H1 (cell line): ENCODE results near the gene EVA1B. TPM values are rescaled to one million over a fixed set of nuclear protein-coding genes. Genes with fewer than 3 reads are reported as not detected.

Experiments
- CTCF ChIA-PET: fragments of 300-600 bp; sonication (Branson Sonifier 250); formaldehyde crosslinking; loops from one replicate; lab custom pipeline; 2021; ENCODE audit not compliant: partially characterized antibody; lab: Charles Lee
- POLR2A ChIA-PET: fragments of 300-600 bp; sonication (Branson Sonifier 250); formaldehyde crosslinking; loops from one replicate; lab custom pipeline; 2021; ENCODE audit warnings: inconsistent platforms; ENCODE audit not compliant: partially characterized antibody; lab: Charles Lee
- DNase-seq, 2 experiments: peaks; one replicate each; pipeline versions ENCODE4 v3.0.0 to v3.0.0-alpha.2; 2010 to 2022; ENCODE audit warnings: low spot score in 2 of 2, low read depth in 1 of 2, mixed read lengths in 1 of 2
- FAIRE-seq: peaks from 2 replicates; lab custom pipeline; 2011; peaks lifted over from hg19 to GRCh38; lab: Jason Lieb, UNC
- H2AFZ ChIP-seq: 2 replicates; pipeline ENCODE4 v1.8.1; 2012; ENCODE audit warnings: low read length, inconsistent platforms
- H2AK5ac ChIP-seq: 2 replicates; pipeline ENCODE4 v1.6.1; 2013; ENCODE audit warnings: low read depth, low read length
- H2BK120ac ChIP-seq: replicated peaks from 2 replicates; pipeline ENCODE3; 2013; ENCODE audit warnings: low read depth, low read length, inconsistent platforms
- H2BK12ac ChIP-seq: 2 replicates; pipeline ENCODE4 v1.6.1; 2013; ENCODE audit warnings: low read depth, low read length
- H2BK15ac ChIP-seq: 2 replicates; pipeline ENCODE4 v1.6.1; 2013; ENCODE audit warnings: low read length
- H2BK20ac ChIP-seq: 2 replicates; pipeline ENCODE4 v1.6.1; 2013; ENCODE audit warnings: low read length
- H2BK5ac ChIP-seq: 2 replicates; pipeline ENCODE4 v1.6.1; 2013; ENCODE audit warnings: low read depth, low read length
- H3K14ac ChIP-seq: 2 replicates; pipeline ENCODE4 v1.6.1; 2013; ENCODE audit warnings: inconsistent platforms; ENCODE audit not compliant: insufficient read length
- H3K18ac ChIP-seq: 2 replicates; pipeline ENCODE4 v1.6.1; 2013; ENCODE audit warnings: low read length; ENCODE audit errors: extremely low read depth
- H3K23ac ChIP-seq: 2 replicates; pipeline ENCODE4 v1.6.1; 2013; ENCODE audit warnings: inconsistent platforms; ENCODE audit not compliant: insufficient read length
- H3K23me2 ChIP-seq: 2 replicates; pipeline ENCODE4 v1.6.1; 2013; ENCODE audit warnings: low read depth, low read length
- H3K27ac ChIP-seq: 2 replicates; pipeline ENCODE4 v1.6.1; 2011; ENCODE audit warnings: low read depth, low read length, inconsistent platforms
- H3K27me3 ChIP-seq, 4 experiments: replicated peaks in 1 of 4; 1 replicate in 1 of 4; 2 replicates in 3 of 4; pipeline versions ENCODE4 v1.6.1 to v1.8.1; 2011 to 2013; ENCODE audit warnings: low read length in 3 of 4, mild to moderate bottlenecking in 3 of 4, inconsistent platforms in 2 of 4, mixed read lengths in 2 of 4, moderate library complexity in 1 of 4; ENCODE audit not compliant: control insufficient read depth in 3 of 4, insufficient read depth in 3 of 4; ENCODE audit errors: extremely low read depth in 1 of 4
- H3K36me3 ChIP-seq, 4 experiments: 2 replicates each; pipeline versions ENCODE4 v1.6.1 to v1.8.1; 2011 to 2013; ENCODE audit warnings: mild to moderate bottlenecking in 4 of 4, low read length in 3 of 4, moderate library complexity in 2 of 4, control low read depth in 1 of 4, inconsistent platforms in 1 of 4; ENCODE audit not compliant: insufficient read depth in 4 of 4, control insufficient read depth in 2 of 4
- H3K4ac ChIP-seq: replicated peaks from 2 replicates; pipeline ENCODE3; 2013; ENCODE audit warnings: low read length, low read depth, mixed read lengths, inconsistent platforms; ENCODE audit not compliant: insufficient read length
- H3K4me1 ChIP-seq, 4 experiments: replicated peaks in 1 of 4; 1 replicate in 1 of 4; 2 replicates in 3 of 4; pipeline versions ENCODE4 v1.6.1 to v1.8.1; 2011 to 2013; ENCODE audit warnings: low read length in 3 of 4, inconsistent platforms in 2 of 4, mixed read lengths in 1 of 4; ENCODE audit not compliant: insufficient read depth in 4 of 4, control insufficient read depth in 3 of 4
- H3K4me2 ChIP-seq, 2 experiments: 2 replicates each; pipeline versions ENCODE4 v1.6.1 to v1.8.1; 2011 to 2013; ENCODE audit warnings: low read depth in 2 of 2, low read length in 2 of 2, control low read depth in 1 of 2, inconsistent platforms in 1 of 2, mild to moderate bottlenecking in 1 of 2; ENCODE audit not compliant: insufficient read depth in 1 of 2
- H3K4me3 ChIP-seq, 4 experiments: fragments of 200-600, 300-600 bp in 1 of 4; sonication (generic), shearing (Covaris generic), sonication (Bioruptor Twin) in 1 of 4; 2 replicates each; pipeline versions ENCODE4 v1.5.1 to v1.8.1; 2011 to 2016; ENCODE audit warnings: low read length in 4 of 4, low read depth in 3 of 4, control low read depth in 2 of 4, inconsistent platforms in 2 of 4, mild to moderate bottlenecking in 2 of 4, mixed read lengths in 1 of 4, moderate library complexity in 1 of 4; ENCODE audit not compliant: insufficient read depth in 2 of 4; ENCODE audit errors: extremely low read depth in 1 of 4
- H3K56ac ChIP-seq: replicated peaks from 2 replicates; pipeline ENCODE3; 2013; ENCODE audit warnings: low read depth, mild to moderate bottlenecking, mixed read lengths, low read length, inconsistent platforms; ENCODE audit not compliant: insufficient read length
- H3K79me1 ChIP-seq: 2 replicates; pipeline ENCODE4 v1.6.1; 2013; ENCODE audit warnings: low read depth, low read length, control low read depth
- H3K79me2 ChIP-seq, 2 experiments: 2 replicates each; pipeline versions ENCODE4 v1.6.1 to v1.8.1; 2012 to 2013; ENCODE audit warnings: low read length in 2 of 2, mild to moderate bottlenecking in 2 of 2, inconsistent platforms in 1 of 2; ENCODE audit not compliant: insufficient read depth in 2 of 2, control insufficient read depth in 1 of 2
- H3K9ac ChIP-seq, 4 experiments: replicated peaks in 1 of 4; 1 replicate in 1 of 4; 2 replicates in 3 of 4; pipeline versions ENCODE4 v1.6.1 to v1.8.1; 2011 to 2013; ENCODE audit warnings: low read depth in 3 of 4, low read length in 3 of 4, control low read depth in 2 of 4, mild to moderate bottlenecking in 2 of 4, moderate library complexity in 2 of 4, inconsistent platforms in 1 of 4; ENCODE audit errors: extremely low read depth in 1 of 4
- H3K9me3 ChIP-seq, 2 experiments: 2 replicates each; pipeline versions ENCODE4 v1.6.1 to v1.8.1; 2012 to 2013; ENCODE audit warnings: mild to moderate bottlenecking in 2 of 2, moderate library complexity in 2 of 2, control low read depth in 1 of 2, inconsistent platforms in 1 of 2, low read depth in 1 of 2, low read length in 1 of 2, mixed read lengths in 1 of 2; ENCODE audit not compliant: insufficient read depth in 2 of 2
- H4K20me1 ChIP-seq, 2 experiments: replicated peaks in 1 of 2; 2 replicates each; pipeline versions ENCODE3 to v1.8.1; 2011 to 2013; ENCODE audit warnings: inconsistent platforms in 2 of 2, low read length in 2 of 2, mild to moderate bottlenecking in 1 of 2; ENCODE audit not compliant: insufficient read depth in 2 of 2, control insufficient read depth in 1 of 2
- H4K5ac ChIP-seq: 2 replicates; pipeline ENCODE4 v1.6.1; 2013; ENCODE audit warnings: low read length, low read depth, mixed read lengths, inconsistent platforms; ENCODE audit not compliant: insufficient read length
- H4K8ac ChIP-seq: 2 replicates; pipeline ENCODE4 v1.8.0; 2013; ENCODE audit warnings: mild to moderate bottlenecking, moderate library complexity, low read length, inconsistent platforms; ENCODE audit not compliant: insufficient read depth; ENCODE audit errors: extremely low read depth
- H4K91ac ChIP-seq: replicated peaks from 2 replicates; pipeline ENCODE3; 2013; ENCODE audit warnings: low read length, mixed read lengths, inconsistent platforms; ENCODE audit not compliant: insufficient read length
- ASH2L ChIP-seq: fragments of 200-600, 300-600 bp; sonication (generic); IDR thresholded peaks from one replicate; pipeline ENCODE4 v1.7.1; 2017; ENCODE audit warnings: low read length
- HDAC2 ChIP-seq, 2 experiments: fragments of 300-600 bp in 1 of 2; sonication (generic) in 1 of 2; IDR thresholded peaks; 2 replicates each; pipeline ENCODE4 v1.6.1; 2011 to 2012; ENCODE audit warnings: low read depth in 2 of 2, low read length in 2 of 2, mild to moderate bottlenecking in 2 of 2, moderate library complexity in 2 of 2, borderline replicate concordance in 1 of 2, inconsistent platforms in 1 of 2
- MAX ChIP-seq: IDR thresholded peaks from 2 replicates; pipeline ENCODE4 v1.6.1; 2012; ENCODE audit warnings: inconsistent platforms
- NRF1 ChIP-seq: IDR thresholded peaks from 2 replicates; pipeline ENCODE4 v1.6.1; 2011; ENCODE audit warnings: mild to moderate bottlenecking, low read depth, low read length, improper control_type of control experiment
- POLR2AphosphoS5 ChIP-seq: IDR thresholded peaks from 2 replicates; pipeline ENCODE4 v1.6.1; 2011; ENCODE audit warnings: low read depth, low read length
- POU5F1 ChIP-seq: IDR thresholded peaks from 2 replicates; pipeline ENCODE4 v1.6.1; 2011; ENCODE audit warnings: low read depth, mild to moderate bottlenecking, low read length, moderate library complexity
- SP2 ChIP-seq: IDR thresholded peaks from 2 replicates; pipeline ENCODE4 v1.6.1; 2012; ENCODE audit warnings: mild to moderate bottlenecking, low read length, inconsistent platforms
- SP4 ChIP-seq: IDR thresholded peaks from 2 replicates; pipeline ENCODE4 v1.6.1; 2012; ENCODE audit warnings: low read length, inconsistent platforms
- SUZ12 ChIP-seq: fragments of 200-600 bp; sonication (generic); IDR thresholded peaks from 2 replicates; pipeline ENCODE4 v1.6.1; 2012; ENCODE audit warnings: mild to moderate bottlenecking, inconsistent platforms, low read length, moderate library complexity, mixed read lengths
- TAF1 ChIP-seq: IDR thresholded peaks from 2 replicates; pipeline ENCODE4 v1.6.1; 2011; ENCODE audit warnings: mild to moderate bottlenecking, low read depth, low read length
- TCF12 ChIP-seq: IDR thresholded peaks from 2 replicates; pipeline ENCODE4 v1.6.1; 2011; ENCODE audit warnings: low read depth, mild to moderate bottlenecking, low read length
- YY1 ChIP-seq: IDR thresholded peaks from 2 replicates; pipeline ENCODE4 v1.6.1; 2011; ENCODE audit warnings: low read depth, mild to moderate bottlenecking, low read length
- ZNF274 ChIP-seq: IDR thresholded peaks from 2 replicates; pipeline ENCODE4 v1.7.0; 2012; ENCODE audit warnings: low read length, borderline replicate concordance; ENCODE audit errors: extremely low read depth
- WGBS, 2 experiments: shearing (Covaris generic) in 1 of 2; methylation state at CpG; one replicate each; pipeline versions ENCODE4 v1.1.6 to v1.1.7; 2013 to 2015; ENCODE audit warnings: low lambda C conversion rate in 2 of 2, mixed read lengths in 2 of 2, inconsistent platforms in 1 of 2, low coverage in 1 of 2, missing lambda C conversion rate in 1 of 2; ENCODE audit not compliant: insufficient replicate concordance in 2 of 2, insufficient coverage in 1 of 2, insufficient read length in 1 of 2; ENCODE audit errors: extremely low coverage in 1 of 2, missing lambda C conversion rate in 1 of 2; 5-methylcytosine and 5-hydroxymethylcytosine counted together
- polyA plus RNA-seq, 7 experiments: library from polyadenylated mRNA; depleted of rRNA in 3 of 7; stranded (reverse) in 5 of 7; unstranded in 2 of 7; fragments of >200 nt in 5 of 7; fragments of 200-250 nt in 2 of 7; gene quantifications; 1 replicate in 5 of 7; 2 replicates in 1 of 7; 4 replicates in 1 of 7; pipeline versions ENCODE4 v1.2.1 to v1.2.3, GENCODE V29; 2011 to 2013; ENCODE audit warnings: missing spikeins in 2 of 7, mixed read lengths in 2 of 7
- total RNA-seq: library from RNA; stranded (reverse); fragmentation: NEBNext Ultra II Directional; extraction: Animal tissue kit (Norgen Biotek cat#: 25700); gene quantifications from 2 replicates; pipeline ENCODE4 v1.2.1, GENCODE V29; 2021

EVA1B gene
- total and polyA plus RNA-seq, 2 of the 8 experiments (the other 6 are each of a cell fraction or from before 2014, with no cell fraction given) = 10.0 to 19.9 TPM

- no peak overlapping the region for H2BK12ac ChIP-seq
- no peak overlapping the region for H2AFZ ChIP-seq
- no peak overlapping the region for H2BK5ac ChIP-seq
- WGBS, 2 experiments = 91% methylated on average over 23 of the region's 23 CpGs; no CpG with 5 or more reads in 1 of the 2 experiments
- H3K4me1 ChIP-seq = peaks cover 0 to 9% (median 6%) of the 10 kb centered on the region in 4 experiments; a peak in 6 of 7 replicates
- POLR2A ChIA-PET = interaction anchor here (0.6 to 4.2 kb wide), 4 partner anchors 12 to 148 kb away, joined by 3 to 21 read pairs (median 4); partner anchors contain the start of gene MAP7D1
- no peak overlapping the region for H2BK20ac ChIP-seq
- H4K8ac ChIP-seq = no peak overlapping the region
- CTCF ChIA-PET = interaction anchor here (0.6 to 10.4 kb wide), 7 partner anchors 14 to 121 kb away, joined by 3 to 68 read pairs (median 4); no protein-coding TSS in a partner anchor
- no peak overlapping the region for H3K27ac ChIP-seq
- H3K4me2 ChIP-seq = no peak overlapping the region
- no peak overlapping the region for H3K23ac ChIP-seq
- FAIRE-seq (no peak), DNase-seq (no peak)
- H3K4me3 ChIP-seq = no peak overlapping the region
- H4K5ac ChIP-seq = no peak overlapping the region
- no peak overlapping the region for H3K9ac ChIP-seq
- no peak overlapping the region for H3K14ac ChIP-seq
- no peaks in the 10 kb centered on the region for H3K79me2 ChIP-seq
- TF ChIP-seq HDAC2 (IDR thresholded peaks at IDR 0.05; ENCODE audit: borderline replicate concordance in 1 of 2, low read depth in 2 of 2, low read length in 2 of 2) (no peak), ZNF274 (no peak), SP4 (no peak), ASH2L (no peak), POLR2AphosphoS5 (no peak), MAX (no peak), YY1 (no peak), NRF1 (no peak), POU5F1 (no peak), SUZ12 (no peak), TCF12 (no peak), SP2 (no peak), TAF1 (no peak)
- no peak overlapping the region for H3K4ac ChIP-seq
- no peak overlapping the region for H3K18ac ChIP-seq
- H2BK15ac ChIP-seq = no peak overlapping the region
- H3K9me3 ChIP-seq = no peaks in the 10 kb centered on the region
- H4K91ac ChIP-seq = no peak overlapping the region
- H3K56ac ChIP-seq = no peak overlapping the region
- peaks cover 19 to 48% (median 35%) of the 10 kb centered on the region in 4 experiments for H3K36me3 ChIP-seq
- peaks cover 0 to 10% of the 10 kb centered on the region in 2 experiments for H4K20me1 ChIP-seq
- no peaks in the 10 kb centered on the region; the same call in 1 of the 2 replicates for H3K79me1 ChIP-seq
- no peak overlapping the region for H2AK5ac ChIP-seq
- H3K23me2 ChIP-seq = peaks cover 6% of the 10 kb centered on the region
- no peak overlapping the region for H2BK120ac ChIP-seq
- no peaks in the 10 kb centered on the region for H3K27me3 ChIP-seq
Measured at GRCh38 chr1:36303650-36304360, 19.6 kb downstream of the EVA1B start.
